ENCODE measurements around the gene CELA3B.
"Not testable (repeated sequence)": the region's sequence is repeated elsewhere in the genome, so short reads cannot be mapped to it uniquely, and the experiment has no call there.

Gene CELA3B

GRCh38 chr1:21976703-21977239 is at the start of gene CELA3B:
Gene CELA3B, plus strand, starts transcription at chr1:21977022. Its CDS starts 18 bp downstream, at chr1:21977040.
- not testable (repeated sequence) for H3K27ac ChIP-seq; H3K4me3 ChIP-seq; DNase-seq (ENCODE audit: low spot score)

GRCh38 chr1:21927533-21928237 is 49.1 kb upstream of the CELA3B start:
- DNase-seq (ENCODE audit: low spot score): no peak
- H3K4me3 ChIP-seq: peak overlapping the region; percentile 58
- peak overlapping the region; percentile 96 to 100 for H3K27ac ChIP-seq
- TF ChIP-seq CTCF (IDR thresholded peaks at IDR 0.05): no peak

- Histone ChIP-seq H3K4me3 (peak overlapping the region; percentile 2), H3K27ac (peak overlapping the region; percentile 96 to 99)
- no peak for DNase-seq (ENCODE audit: low spot score)
- no peak for TF ChIP-seq CTCF (IDR thresholded peaks at IDR 0.05)
Measured at GRCh38 chr1:21930080-21930571, 46.7 kb upstream of the CELA3B start.

GRCh38 chr1:21930629-21931170 is 46.1 kb upstream of the CELA3B start:
- no peak for DNase-seq (ENCODE audit: low spot score)
- no peak for TF ChIP-seq CTCF (IDR thresholded peaks at IDR 0.05)
- H3K27ac ChIP-seq: peak overlapping the region; percentile 96 to 99
- peak overlapping the region; percentile 74 for H3K4me3 ChIP-seq

- Histone ChIP-seq H3K27ac (peak overlapping the region; percentile 96 to 99), H3K4me3 (peak overlapping the region; percentile 74)
- TF ChIP-seq CTCF (IDR thresholded peaks at IDR 0.05): no peak
- DNase-seq (ENCODE audit: low spot score): peak; percentile 96
Measured at GRCh38 chr1:21931171-21932093, 45.4 kb upstream of the CELA3B start.

- no peak for DNase-seq (ENCODE audit: low spot score)
- no peak for TF ChIP-seq CTCF (IDR thresholded peaks at IDR 0.05)
- peak overlapping the region; percentile 96 to 99 for H3K27ac ChIP-seq
- peak overlapping the region; percentile 74 for H3K4me3 ChIP-seq
Measured at GRCh38 chr1:21932127-21932526, 44.7 kb upstream of the CELA3B start.
